Measurements from ENCODE around the gene ARHGEF2.

DNA sequence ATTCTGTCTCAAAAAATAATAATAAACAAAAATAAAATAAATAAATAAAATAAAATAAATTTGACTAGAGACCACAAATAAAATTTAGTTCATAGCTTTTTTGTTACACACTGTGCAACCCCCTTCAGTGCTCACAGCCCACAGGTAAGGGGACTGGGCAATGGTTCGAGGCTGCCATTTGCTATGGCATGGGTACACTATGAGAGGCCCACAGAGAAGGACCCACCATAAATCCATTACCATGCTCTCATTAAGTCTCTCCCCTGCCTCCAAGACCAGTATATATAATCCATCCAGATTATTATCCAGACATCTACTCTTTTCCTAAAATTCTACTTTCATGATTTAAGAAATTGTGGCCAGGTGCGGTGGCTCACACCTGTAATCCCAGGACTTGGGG, 58.5 kb downstream of the ARHGEF2 start:
- TF ChIP-seq CTCF (conservative IDR thresholded peaks at IDR 0.05; ENCODE audit: low read length) (no peak), EZH2phosphoT487 (IDR thresholded peaks at IDR 0.05; ENCODE audit: borderline replicate concordance, low read depth, low read length) (no peak)
